Subcutaneous adipose tissue (tissue), 4 donors: Measurements from ENCODE around the gene NPRL2. TPM values are rescaled to one million over a fixed set of nuclear protein-coding genes. Genes with fewer than 3 reads are reported as not detected.

ENCODE experiments used
- total RNA-seq, 4 donors: library from RNA; depleted of rRNA; stranded (reverse); fragments of >200 nt; gene quantifications; one replicate each; pipeline ENCODE4 v1.1.0, GENCODE V29; 2016
- TF ChIP-seq, protein P1 (sequence below): fragments of 450-650 bp; IDR thresholded peaks from one replicate; pipeline ENCODE4 v1.5.1; 2016; ENCODE audit warnings: low read depth, mild to moderate bottlenecking, control low read depth, antibody characterized with exemption, moderate library complexity

The NPRL2 gene
- total RNA-seq, 4 donors from 2014 or later, result 14.3 to 18.8 (median 17.5) TPM

GRCh38 chr3:50354186-50354764, 3.7 kb upstream of the NPRL2 start:
- TF ChIP-seq, protein P1, sequence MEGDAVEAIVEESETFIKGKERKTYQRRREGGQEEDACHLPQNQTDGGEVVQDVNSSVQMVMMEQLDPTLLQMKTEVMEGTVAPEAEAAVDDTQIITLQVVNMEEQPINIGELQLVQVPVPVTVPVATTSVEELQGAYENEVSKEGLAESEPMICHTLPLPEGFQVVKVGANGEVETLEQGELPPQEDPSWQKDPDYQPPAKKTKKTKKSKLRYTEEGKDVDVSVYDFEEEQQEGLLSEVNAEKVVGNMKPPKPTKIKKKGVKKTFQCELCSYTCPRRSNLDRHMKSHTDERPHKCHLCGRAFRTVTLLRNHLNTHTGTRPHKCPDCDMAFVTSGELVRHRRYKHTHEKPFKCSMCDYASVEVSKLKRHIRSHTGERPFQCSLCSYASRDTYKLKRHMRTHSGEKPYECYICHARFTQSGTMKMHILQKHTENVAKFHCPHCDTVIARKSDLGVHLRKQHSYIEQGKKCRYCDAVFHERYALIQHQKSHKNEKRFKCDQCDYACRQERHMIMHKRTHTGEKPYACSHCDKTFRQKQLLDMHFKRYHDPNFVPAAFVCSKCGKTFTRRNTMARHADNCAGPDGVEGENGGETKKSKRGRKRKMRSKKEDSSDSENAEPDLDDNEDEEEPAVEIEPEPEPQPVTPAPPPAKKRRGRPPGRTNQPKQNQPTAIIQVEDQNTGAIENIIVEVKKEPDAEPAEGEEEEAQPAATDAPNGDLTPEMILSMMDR, result no peak

- TF ChIP-seq, protein P1, result no peak
Observed at GRCh38 chr3:50353245-50354004, 2.9 kb upstream of the NPRL2 start.

- TF ChIP-seq, protein P1, result no peak
Observed at GRCh38 chr3:50352781-50353180, 2.2 kb upstream of the NPRL2 start.

DNA sequence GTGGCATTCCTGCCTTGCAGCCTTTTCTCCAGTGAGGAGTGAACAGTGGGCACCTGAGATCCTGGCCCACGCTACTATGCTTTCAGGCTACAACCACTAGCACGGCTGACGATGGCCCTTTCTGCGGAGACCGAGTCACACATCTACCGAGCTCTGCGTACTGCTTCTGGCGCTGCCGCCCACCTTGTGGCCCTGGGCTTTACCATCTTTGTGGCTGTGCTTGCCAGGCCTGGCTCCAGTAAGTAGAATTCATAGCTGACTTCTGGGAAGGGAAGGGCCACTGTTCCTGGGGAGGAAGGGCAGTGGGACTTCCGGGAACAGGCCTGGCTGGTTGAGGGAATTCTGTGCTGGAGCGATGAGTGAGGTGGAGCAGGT, 735 bp upstream of the NPRL2 start:
- TF ChIP-seq, protein P1, result no peak

DNA sequence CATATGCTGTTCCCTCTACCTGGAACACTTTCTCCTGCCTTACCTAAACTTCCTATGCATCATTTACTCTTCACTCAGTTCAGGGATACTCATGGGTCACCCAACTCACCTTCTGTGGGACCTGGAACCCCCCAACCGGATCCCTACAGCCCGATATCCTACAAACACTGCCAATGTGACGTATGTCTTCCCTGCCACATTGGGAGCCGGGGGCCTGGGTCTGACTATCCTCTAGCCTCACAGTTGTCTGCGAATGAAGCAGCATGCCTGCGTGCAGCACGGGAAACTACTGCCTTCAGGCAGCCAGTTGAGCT, 405 bp downstream of the NPRL2 start:
- TF ChIP-seq, protein P1, result no peak

- TF ChIP-seq, protein P1, result no peak
Observed at GRCh38 chr3:50347187-50347813, 3.3 kb downstream of the NPRL2 start.

DNA sequence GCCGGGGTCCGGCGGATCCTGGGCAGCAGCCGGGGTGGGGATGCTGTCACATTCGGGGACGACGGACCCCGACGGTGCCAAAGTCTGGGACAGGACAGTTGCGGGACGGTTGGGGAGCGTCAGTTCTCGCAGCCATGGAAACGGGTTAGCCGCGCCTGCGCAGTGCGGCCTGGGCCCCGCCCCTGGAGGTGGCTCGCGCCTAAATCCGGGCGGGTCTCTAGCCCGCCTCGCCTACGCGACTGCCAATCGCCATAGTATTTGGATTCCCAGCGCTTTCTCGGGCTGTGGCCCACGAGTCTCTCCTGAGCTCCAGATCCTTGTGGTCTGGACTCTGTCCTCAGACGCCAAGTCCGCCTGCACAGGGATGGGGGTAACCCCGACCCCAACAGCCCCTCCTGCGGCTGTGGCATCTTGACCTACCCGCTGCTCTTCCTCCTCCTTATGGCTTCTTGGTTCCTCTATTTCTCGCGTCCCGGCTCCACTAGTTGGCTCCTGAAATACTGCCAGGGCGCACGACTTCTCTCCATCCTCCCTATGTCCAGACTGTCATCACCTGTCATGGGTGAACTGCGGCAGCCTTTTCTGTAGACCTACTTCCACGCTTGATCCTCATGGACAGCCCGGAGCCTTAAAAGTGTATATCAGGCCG, 4.9 kb downstream of the NPRL2 start, which contains the start of gene ZMYND10:
Gene ZMYND10, minus strand, starts transcription at position 147 of the 649 bp plus-strand sequence. CDS start 153 bp downstream, outside the sequence.
- TF ChIP-seq, protein P1, result no peak
